HepG2 (cell line): Measurements from ENCODE around the gene NCAPD2. TPM values are rescaled to one million over a fixed set of nuclear protein-coding genes. Genes with fewer than 3 reads are reported as not detected.

ENCODE experiments used
- CHD4 ChIP-seq: fragments of 200-600 bp; sonication (generic); IDR thresholded peaks from 2 replicates; pipeline ENCODE4 v1.7.0; 2017; ENCODE audit warnings: mild to moderate bottlenecking, low read length, borderline replicate concordance
- EEA1 ChIP-seq: sonication (generic); formaldehyde crosslinking; IDR thresholded peaks from 2 replicates; pipeline ENCODE4 v1.5.1; 2020; ENCODE audit warnings: mild to moderate bottlenecking, missing genetic modification reagents, borderline replicate concordance
- EZH2 ChIP-seq: conservative IDR thresholded peaks from 2 replicates; pipeline ENCODE4 v1.6.1; 2012; ENCODE audit warnings: mild to moderate bottlenecking, low read depth, low read length, moderate library complexity
- GFI1 ChIP-seq: sonication (generic); formaldehyde crosslinking; IDR thresholded peaks from 2 replicates; pipeline ENCODE4 v1.5.0; 2020; ENCODE audit warnings: missing genetic modification reagents, mild to moderate bottlenecking, borderline replicate concordance
- GTF2F1 ChIP-seq: fragments of 150-350 bp; IDR thresholded peaks from 2 replicates; pipeline ENCODE4 v1.6.1; 2014; ENCODE audit warnings: low read length
- HMG20A ChIP-seq: IDR thresholded peaks from 2 replicates; pipeline ENCODE4 v1.6.1; 2016; ENCODE audit warnings: borderline replicate concordance
- HOXA7 ChIP-seq: sonication (generic); formaldehyde crosslinking; IDR thresholded peaks from 2 replicates; pipeline ENCODE4 v1.8.1; 2022; ENCODE audit warnings: mild to moderate bottlenecking, missing genetic modification reagents, moderate library complexity
- MAFK ChIP-seq, 2 experiments: IDR thresholded peaks in 1 of 2; conservative IDR thresholded peaks in 1 of 2; 2 replicates each; pipeline ENCODE4 v1.6.1; 2011; ENCODE audit warnings: improper control_type of control experiment in 2 of 2, low read length in 2 of 2
- NCOA1 ChIP-seq: sonication (generic); formaldehyde crosslinking; IDR thresholded peaks from 2 replicates; pipeline ENCODE4 v1.9.0; 2021; ENCODE audit warnings: missing genetic modification reagents
- NFIB ChIP-seq: sonication (generic); formaldehyde crosslinking; IDR thresholded peaks from 2 replicates; pipeline ENCODE4 v1.9.0; 2021; ENCODE audit warnings: missing genetic modification reagents, mild to moderate bottlenecking, borderline replicate concordance
- POGZ ChIP-seq: sonication (generic); formaldehyde crosslinking; IDR thresholded peaks from 2 replicates; pipeline ENCODE4 v1.4.0; 2020; ENCODE audit warnings: mild to moderate bottlenecking, missing genetic modification reagents
- REPIN1 ChIP-seq: sonication (generic); formaldehyde crosslinking; IDR thresholded peaks from 2 replicates; pipeline ENCODE4 v1.8.0; 2022; ENCODE audit warnings: missing genetic modification reagents, low read depth, mild to moderate bottlenecking, borderline replicate concordance
- TRIM22 ChIP-seq: fragments of 450-650 bp; IDR thresholded peaks from 2 replicates; pipeline ENCODE4 v1.6.1; 2017
- TRIM24 ChIP-seq: sonication (generic); formaldehyde crosslinking; IDR thresholded peaks from 2 replicates; pipeline ENCODE4 v1.8.0; 2022; ENCODE audit warnings: mild to moderate bottlenecking, missing genetic modification reagents
- ZNF207 ChIP-seq: fragments of 450-650 bp; IDR thresholded peaks from 2 replicates; pipeline ENCODE4 v1.6.1; 2016; ENCODE audit warnings: antibody characterized with exemption, borderline replicate concordance
- ZNF263 ChIP-seq: sonication (generic); formaldehyde crosslinking; IDR thresholded peaks from 2 replicates; pipeline ENCODE4 v1.4.0; 2020; ENCODE audit warnings: missing genetic modification reagents
- ZNF280B ChIP-seq: sonication (generic); formaldehyde crosslinking; IDR thresholded peaks from 2 replicates; pipeline ENCODE4 v1.5.0; 2020; ENCODE audit warnings: missing genetic modification reagents, mild to moderate bottlenecking, borderline replicate concordance
- ZNF550 ChIP-seq: sonication (generic); formaldehyde crosslinking; IDR thresholded peaks from 2 replicates; pipeline ENCODE4 v1.4.0; 2020; ENCODE audit warnings: mild to moderate bottlenecking, missing genetic modification reagents, borderline replicate concordance
- ZNF569 ChIP-seq: sonication (generic); formaldehyde crosslinking; IDR thresholded peaks from 2 replicates; pipeline ENCODE4 v1.5.0; 2020; ENCODE audit warnings: mild to moderate bottlenecking, missing genetic modification reagents, moderate library complexity, borderline replicate concordance
- polyA plus RNA-seq, 8 experiments: library from polyadenylated mRNA; depleted of rRNA in 3 of 8; stranded (reverse) in 7 of 8; unstranded in 1 of 8; fragments of >200 nt; fragmentation: Illumina TruSeq in 4 of 8; extraction: Trizol in 4 of 8; gene quantifications; 2 replicates each; pipeline versions ENCODE4 v1.2.1 to v1.2.3, GENCODE V29; 2011 to 2016; ENCODE audit warnings: low read depth in 4 of 8, missing spikeins in 1 of 8, mixed read lengths in 1 of 8; ENCODE audit not compliant: insufficient read depth in 1 of 8
- total RNA-seq, 5 experiments: library from RNA; depleted of rRNA; stranded (reverse); fragments of >200 nt; fragmentation: Illumina TruSeq; extraction: Trizol; gene quantifications; 2 replicates each; pipeline ENCODE4 v1.2.3, GENCODE V29; 2016; ENCODE audit warnings: low read depth in 1 of 5
- TF ChIP-seq, protein P1 (sequence below): IDR thresholded peaks from 2 replicates; pipeline ENCODE4 v1.6.1; 2016; ENCODE audit warnings: missing compliant biosample characterization, missing genetic modification reagents, borderline replicate concordance
- TF ChIP-seq, protein P2 (sequence below): sonication (generic); formaldehyde crosslinking; IDR thresholded peaks from 2 replicates; pipeline ENCODE4 v1.4.0; 2020; ENCODE audit warnings: missing genetic modification reagents, borderline replicate concordance
- TF ChIP-seq, protein P3 (sequence below): IDR thresholded peaks from 2 replicates; pipeline ENCODE4 v1.6.1; 2016; ENCODE audit warnings: mild to moderate bottlenecking
- TF ChIP-seq, protein P4 (sequence below): sonication (generic); formaldehyde crosslinking; IDR thresholded peaks from 2 replicates; pipeline ENCODE4 v1.4.0; 2020; ENCODE audit warnings: missing genetic modification reagents

The NCAPD2 gene
- total and polyA plus RNA-seq, 2 of the 13 experiments (the other 11 are each of a cell fraction or from before 2014, with no cell fraction given): 51.1 to 65.6 TPM

- no peak for TF ChIP-seq TRIM22
- TF ChIP-seq ZNF550: no peak
- TF ChIP-seq HOXA7: 0 out of 2 replicates have a peak, but pooled peaks have one; percentile 18
- TF ChIP-seq, protein P1, sequence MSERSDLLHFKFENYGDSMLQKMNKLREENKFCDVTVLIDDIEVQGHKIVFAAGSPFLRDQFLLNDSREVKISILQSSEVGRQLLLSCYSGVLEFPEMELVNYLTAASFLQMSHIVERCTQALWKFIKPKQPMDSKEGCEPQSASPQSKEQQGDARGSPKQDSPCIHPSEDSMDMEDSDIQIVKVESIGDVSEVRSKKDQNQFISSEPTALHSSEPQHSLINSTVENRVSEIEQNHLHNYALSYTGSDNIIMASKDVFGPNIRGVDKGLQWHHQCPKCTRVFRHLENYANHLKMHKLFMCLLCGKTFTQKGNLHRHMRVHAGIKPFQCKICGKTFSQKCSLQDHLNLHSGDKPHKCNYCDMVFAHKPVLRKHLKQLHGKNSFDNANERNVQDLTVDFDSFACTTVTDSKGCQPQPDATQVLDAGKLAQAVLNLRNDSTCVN (CRISPR knock-in tag): no peak
- TF ChIP-seq ZNF263 (CRISPR knock-in tag): no peak
- TF ChIP-seq, protein P2, sequence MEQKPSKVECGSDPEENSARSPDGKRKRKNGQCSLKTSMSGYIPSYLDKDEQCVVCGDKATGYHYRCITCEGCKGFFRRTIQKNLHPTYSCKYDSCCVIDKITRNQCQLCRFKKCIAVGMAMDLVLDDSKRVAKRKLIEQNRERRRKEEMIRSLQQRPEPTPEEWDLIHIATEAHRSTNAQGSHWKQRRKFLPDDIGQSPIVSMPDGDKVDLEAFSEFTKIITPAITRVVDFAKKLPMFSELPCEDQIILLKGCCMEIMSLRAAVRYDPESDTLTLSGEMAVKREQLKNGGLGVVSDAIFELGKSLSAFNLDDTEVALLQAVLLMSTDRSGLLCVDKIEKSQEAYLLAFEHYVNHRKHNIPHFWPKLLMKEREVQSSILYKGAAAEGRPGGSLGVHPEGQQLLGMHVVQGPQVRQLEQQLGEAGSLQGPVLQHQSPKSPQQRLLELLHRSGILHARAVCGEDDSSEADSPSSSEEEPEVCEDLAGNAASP (CRISPR knock-in tag): no peak
- TF ChIP-seq REPIN1 (CRISPR knock-in tag): no peak
- TF ChIP-seq NCOA1 (CRISPR knock-in tag): no peak
- TF ChIP-seq TRIM24 (CRISPR knock-in tag): no peak
- TF ChIP-seq GFI1 (CRISPR knock-in tag): peak; percentile 63; the same call in 1 of the 2 replicates
- no peak for TF ChIP-seq HMG20A
- no peak for TF ChIP-seq ZNF569
- no peak for TF ChIP-seq CHD4
- no peak for TF ChIP-seq NFIB (CRISPR knock-in tag)
- no peak; the same call in 1 of the 2 replicates for TF ChIP-seq POGZ (CRISPR knock-in tag)
- TF ChIP-seq ZNF207: no peak
- TF ChIP-seq EZH2: no peak
- no peak for TF ChIP-seq MAFK (conservative IDR thresholded peaks at IDR 0.05 in 1 of 2, IDR thresholded peaks at IDR 0.05 in 1 of 2; ENCODE audit: low read length in 2 of 2)
- 0 out of 2 replicates have a peak, but pooled peaks have one; percentile 23 for TF ChIP-seq EEA1 (CRISPR knock-in tag)
- TF ChIP-seq, protein P3, sequence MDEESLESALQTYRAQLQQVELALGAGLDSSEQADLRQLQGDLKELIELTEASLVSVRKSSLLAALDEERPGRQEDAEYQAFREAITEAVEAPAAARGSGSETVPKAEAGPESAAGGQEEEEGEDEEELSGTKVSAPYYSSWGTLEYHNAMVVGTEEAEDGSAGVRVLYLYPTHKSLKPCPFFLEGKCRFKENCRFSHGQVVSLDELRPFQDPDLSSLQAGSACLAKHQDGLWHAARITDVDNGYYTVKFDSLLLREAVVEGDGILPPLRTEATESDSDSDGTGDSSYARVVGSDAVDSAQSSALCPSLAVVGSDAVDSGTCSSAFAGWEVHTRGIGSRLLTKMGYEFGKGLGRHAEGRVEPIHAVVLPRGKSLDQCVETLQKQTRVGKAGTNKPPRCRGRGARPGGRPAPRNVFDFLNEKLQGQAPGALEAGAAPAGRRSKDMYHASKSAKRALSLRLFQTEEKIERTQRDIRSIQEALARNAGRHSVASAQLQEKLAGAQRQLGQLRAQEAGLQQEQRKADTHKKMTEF (CRISPR knock-in tag): no peak
- TF ChIP-seq, protein P4, sequence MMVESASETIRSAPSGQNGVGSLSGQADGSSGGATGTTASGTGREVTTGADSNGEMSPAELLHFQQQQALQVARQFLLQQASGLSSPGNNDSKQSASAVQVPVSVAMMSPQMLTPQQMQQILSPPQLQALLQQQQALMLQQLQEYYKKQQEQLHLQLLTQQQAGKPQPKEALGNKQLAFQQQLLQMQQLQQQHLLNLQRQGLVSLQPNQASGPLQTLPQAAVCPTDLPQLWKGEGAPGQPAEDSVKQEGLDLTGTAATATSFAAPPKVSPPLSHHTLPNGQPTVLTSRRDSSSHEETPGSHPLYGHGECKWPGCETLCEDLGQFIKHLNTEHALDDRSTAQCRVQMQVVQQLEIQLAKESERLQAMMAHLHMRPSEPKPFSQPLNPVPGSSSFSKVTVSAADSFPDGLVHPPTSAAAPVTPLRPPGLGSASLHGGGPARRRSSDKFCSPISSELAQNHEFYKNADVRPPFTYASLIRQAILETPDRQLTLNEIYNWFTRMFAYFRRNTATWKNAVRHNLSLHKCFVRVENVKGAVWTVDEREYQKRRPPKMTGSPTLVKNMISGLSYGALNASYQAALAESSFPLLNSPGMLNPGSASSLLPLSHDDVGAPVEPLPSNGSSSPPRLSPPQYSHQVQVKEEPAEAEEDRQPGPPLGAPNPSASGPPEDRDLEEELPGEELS (CRISPR knock-in tag): no peak
- TF ChIP-seq ZNF280B: peak; percentile 57; the same call in 1 of the 2 replicates
- TF ChIP-seq GTF2F1: no peak
Measured at GRCh38 chr12:6533653-6533922, 39.7 kb downstream of the NCAPD2 start (continued).
